Immature natural killer cell (primary cell): ENCODE results near the gene SOWAHB. TPM values are rescaled to one million over a fixed set of nuclear protein-coding genes. Genes with fewer than 3 reads are reported as not detected.
"Not testable (repeated sequence)": the region's sequence is repeated elsewhere in the genome, so short reads cannot be mapped to it uniquely, and the experiment has no call there.

Experiments
- DNase-seq, 3 donors: peaks; one replicate each; pipeline ENCODE4 v3.0.0; 2022; ENCODE audit warnings: mixed read lengths in 1 of 3
- H3K27ac Mint-ChIP-seq, 6 donors: one replicate each; pipeline ENCODE4 v1.8.0; 2020; ENCODE audit warnings: mixed read lengths in 6 of 6, mild to moderate bottlenecking in 5 of 6, inconsistent platforms in 4 of 6, moderate library complexity in 3 of 6
- H3K27me3 Mint-ChIP-seq, 3 donors: one replicate each; pipeline ENCODE4 v1.8.0; 2020 to 2021; ENCODE audit warnings: low read depth in 3 of 3, mild to moderate bottlenecking in 3 of 3, mixed read lengths in 3 of 3, moderate library complexity in 3 of 3, inconsistent platforms in 1 of 3
- H3K36me3 Mint-ChIP-seq, 3 donors: one replicate each; pipeline ENCODE4 v1.8.0; 2020; ENCODE audit warnings: mixed read lengths in 3 of 3, inconsistent platforms in 2 of 3, mild to moderate bottlenecking in 2 of 3
- H3K4me1 Mint-ChIP-seq, 2 donors: one replicate each; pipeline ENCODE4 v1.8.0; 2020; ENCODE audit warnings: inconsistent platforms in 2 of 2, mild to moderate bottlenecking in 2 of 2, mixed read lengths in 2 of 2, moderate library complexity in 1 of 2
- H3K4me3 Mint-ChIP-seq, 5 donors: one replicate each; pipeline ENCODE4 v1.8.0; 2020; ENCODE audit warnings: mild to moderate bottlenecking in 5 of 5, mixed read lengths in 5 of 5, inconsistent platforms in 3 of 5, moderate library complexity in 3 of 5
- H3K9me3 Mint-ChIP-seq, 6 donors: one replicate each; pipeline ENCODE4 v1.8.0; 2020; ENCODE audit warnings: mild to moderate bottlenecking in 6 of 6, mixed read lengths in 6 of 6, inconsistent platforms in 4 of 6, moderate library complexity in 3 of 6
- polyA plus RNA-seq, 3 donors: library from polyadenylated mRNA; unstranded; fragments of 300-500 nt; fragmentation: Illumina TruSeq; gene quantifications; one replicate each; pipeline ENCODE4 v1.2.3, GENCODE V29; 2021

Gene SOWAHB
- polyA plus RNA-seq, 3 donors from 2014 or later = not detected

- peaks cover 0 to 11% (median 2%) of the 10 kb centered on the region in 3 donors for H3K27me3 Mint-ChIP-seq
These were observed 15.3 kb downstream of the SOWAHB start for GRCh38 chr4:76882630-76883029.

GRCh38 chr4:76881375-76881774 lies 16.6 kb downstream of the SOWAHB start:
- Mint-ChIP-seq H3K36me3 (no peaks in the 10 kb centered on the region), H3K27me3 (peaks cover 0 to 15% (median 3%) of the 10 kb centered on the region in 3 donors), H3K9me3 (peaks cover 0 to 2% (median 0%) of the 10 kb centered on the region in 6 donors), H3K4me3 (no peak overlapping the region), H3K4me1 (no peaks in the 10 kb centered on the region), H3K27ac (no peak overlapping the region)
- DNase-seq = no peak

More at GRCh38 chr4:76882630-76883029, 15.3 kb downstream of the SOWAHB start:
- H3K4me3 Mint-ChIP-seq = no peak overlapping the region
- no peaks in the 10 kb centered on the region for H3K4me1 Mint-ChIP-seq
- H3K27ac Mint-ChIP-seq = no peak overlapping the region
- peaks cover 0 to 2% (median 0%) of the 10 kb centered on the region in 6 donors for H3K9me3 Mint-ChIP-seq
- H3K36me3 Mint-ChIP-seq = no peaks in the 10 kb centered on the region
- no peak for DNase-seq

- H3K36me3 Mint-ChIP-seq = no peaks in the 10 kb centered on the region
- no peak for DNase-seq
- no peaks in the 10 kb centered on the region for H3K4me1 Mint-ChIP-seq
- peaks cover 0 to 13% (median 5%) of the 10 kb centered on the region in 3 donors for H3K27me3 Mint-ChIP-seq
- peaks cover 0 to 2% (median 0%) of the 10 kb centered on the region in 6 donors for H3K9me3 Mint-ChIP-seq
- H3K27ac Mint-ChIP-seq = no peak overlapping the region
- H3K4me3 Mint-ChIP-seq = no peak overlapping the region
These were observed 18.1 kb downstream of the SOWAHB start for GRCh38 chr4:76879731-76880364.

- H3K27me3 Mint-ChIP-seq, H3K4me3 Mint-ChIP-seq, H3K36me3 Mint-ChIP-seq, H3K4me1 Mint-ChIP-seq, DNase-seq, H3K27ac Mint-ChIP-seq, H3K9me3 Mint-ChIP-seq: not testable (repeated sequence)
These were observed 19.2 kb downstream of the SOWAHB start for GRCh38 chr4:76878641-76879165.

- Mint-ChIP-seq H3K27me3 (peaks cover 3 to 8% (median 5%) of the 10 kb centered on the region in 3 donors), H3K36me3 (no peaks in the 10 kb centered on the region), H3K27ac (no peak overlapping the region), H3K9me3 (peaks cover 0 to 5% (median 0%) of the 10 kb centered on the region in 6 donors), H3K4me1 (no peaks in the 10 kb centered on the region), H3K4me3 (no peak overlapping the region)
- DNase-seq = no peak
These were observed 23.8 kb downstream of the SOWAHB start for GRCh38 chr4:76874176-76874575.

GRCh38 chr4:76873495-76873894 lies 24.4 kb downstream of the SOWAHB start:
- no peak overlapping the region for H3K27ac Mint-ChIP-seq
- H3K27me3 Mint-ChIP-seq = peaks cover 3 to 8% (median 5%) of the 10 kb centered on the region in 3 donors
- no peaks in the 10 kb centered on the region for H3K36me3 Mint-ChIP-seq
- no peak overlapping the region for H3K4me3 Mint-ChIP-seq
- H3K4me1 Mint-ChIP-seq = no peaks in the 10 kb centered on the region
- DNase-seq = no peak
- H3K9me3 Mint-ChIP-seq = peaks cover 0 to 5% (median 0%) of the 10 kb centered on the region in 6 donors

GRCh38 chr4:76872556-76872955 lies 25.4 kb downstream of the SOWAHB start:
- Mint-ChIP-seq H3K4me1 (no peaks in the 10 kb centered on the region), H3K4me3 (no peak overlapping the region), H3K27ac (no peak overlapping the region), H3K27me3 (peaks cover 2 to 6% (median 3%) of the 10 kb centered on the region in 3 donors), H3K9me3 (peaks cover 0 to 4% (median 0%) of the 10 kb centered on the region in 6 donors), H3K36me3 (no peaks in the 10 kb centered on the region)
- DNase-seq = no peak

- H3K27ac Mint-ChIP-seq, H3K36me3 Mint-ChIP-seq, H3K4me3 Mint-ChIP-seq: not testable (repeated sequence)
These were observed 29.2 kb downstream of the SOWAHB start for GRCh38 chr4:76868780-76869179.

GRCh38 chr4:76867880-76868655 lies 29.9 kb downstream of the SOWAHB start:
- Mint-ChIP-seq H3K27me3 (peaks cover 4 to 6% (median 4%) of the 10 kb centered on the region in 3 donors), H3K36me3 (no peaks in the 10 kb centered on the region), H3K4me1 (no peaks in the 10 kb centered on the region), H3K27ac (no peak overlapping the region), H3K9me3 (peaks cover 0 to 4% (median 0%) of the 10 kb centered on the region in 6 donors), H3K4me3 (no peak overlapping the region)
- no peak for DNase-seq

More at GRCh38 chr4:76868780-76869179, 29.2 kb downstream of the SOWAHB start:
- not testable (repeated sequence) for DNase-seq, H3K27me3 Mint-ChIP-seq, H3K4me1 Mint-ChIP-seq, H3K9me3 Mint-ChIP-seq

- DNase-seq = no peak
- peaks cover 4% of the 10 kb centered on the region in 3 donors for H3K27me3 Mint-ChIP-seq
- no peaks in the 10 kb centered on the region for H3K4me1 Mint-ChIP-seq
- no peaks in the 10 kb centered on the region for H3K36me3 Mint-ChIP-seq
- no peak overlapping the region for H3K4me3 Mint-ChIP-seq
- no peak overlapping the region for H3K27ac Mint-ChIP-seq
- peaks cover 0 to 4% (median 0%) of the 10 kb centered on the region in 6 donors for H3K9me3 Mint-ChIP-seq
These were observed 30.6 kb downstream of the SOWAHB start for GRCh38 chr4:76867377-76867776.

- H3K27ac Mint-ChIP-seq = no peak overlapping the region
- H3K36me3 Mint-ChIP-seq = no peaks in the 10 kb centered on the region
- no peak for DNase-seq
- H3K4me1 Mint-ChIP-seq = no peaks in the 10 kb centered on the region
- no peak overlapping the region for H3K4me3 Mint-ChIP-seq
- H3K27me3 Mint-ChIP-seq = peaks cover 4% of the 10 kb centered on the region in 3 donors
- peaks cover 0 to 4% (median 0%) of the 10 kb centered on the region in 6 donors for H3K9me3 Mint-ChIP-seq
These were observed 31.3 kb downstream of the SOWAHB start for GRCh38 chr4:76866641-76867040.

GRCh38 chr4:76858319-76858718 lies 39.6 kb downstream of the SOWAHB start:
- Mint-ChIP-seq H3K4me3 (no peak overlapping the region), H3K27me3 (peaks cover 3 to 7% (median 6%) of the 10 kb centered on the region in 3 donors)

GRCh38 chr4:76857074-76857409 lies 40.9 kb downstream of the SOWAHB start:
- DNase-seq = no peak
- H3K4me3 Mint-ChIP-seq = no peak overlapping the region
- H3K4me1 Mint-ChIP-seq = no peaks in the 10 kb centered on the region
- H3K27me3 Mint-ChIP-seq = peaks cover 4 to 7% (median 5%) of the 10 kb centered on the region in 3 donors
- H3K27ac Mint-ChIP-seq = no peak overlapping the region
- H3K36me3 Mint-ChIP-seq = no peaks in the 10 kb centered on the region
- H3K9me3 Mint-ChIP-seq = peaks cover 0 to 2% (median 0%) of the 10 kb centered on the region in 6 donors

More at GRCh38 chr4:76858319-76858718, 39.6 kb downstream of the SOWAHB start:
- Mint-ChIP-seq H3K4me1 (no peaks in the 10 kb centered on the region), H3K36me3 (no peaks in the 10 kb centered on the region), H3K9me3 (no peaks in the 10 kb centered on the region), H3K27ac (no peak overlapping the region)
- DNase-seq = no peak
